Neuronal stem cell (in vitro differentiated cells): ENCODE measurements around the gene CRYBG2.
"Not testable (repeated sequence)": the region's sequence is repeated elsewhere in the genome, so short reads cannot be mapped to it uniquely, and the experiment has no call there.

Experiments used
- DNase-seq: peaks from one replicate; pipeline ENCODE4 v3.0.0-alpha.2; 2013; ENCODE audit warnings: low spot score
- H2AFZ ChIP-seq: one replicate; pipeline ENCODE4 v1.6.1; 2013; ENCODE audit warnings: mild to moderate bottlenecking, low read length, inconsistent platforms
- H2AK5ac ChIP-seq: 2 replicates; pipeline ENCODE4 v1.6.1; 2013; ENCODE audit warnings: low read depth, mild to moderate bottlenecking, inconsistent platforms, low read length, moderate library complexity, mixed read lengths
- H2BK120ac ChIP-seq: 2 replicates; pipeline ENCODE4 v1.6.1; 2013; ENCODE audit warnings: low read depth, mild to moderate bottlenecking, inconsistent platforms, low read length, moderate library complexity, mixed read lengths
- H2BK12ac ChIP-seq: one replicate; pipeline ENCODE4 v1.6.1; 2013; ENCODE audit warnings: low read length, inconsistent platforms
- H2BK15ac ChIP-seq: 2 replicates; pipeline ENCODE4 v1.6.1; 2013; ENCODE audit warnings: mild to moderate bottlenecking, low read length, inconsistent platforms, mixed read lengths
- H2BK5ac ChIP-seq: one replicate; pipeline ENCODE4 v1.6.1; 2013; ENCODE audit warnings: inconsistent platforms, mild to moderate bottlenecking, low read length, moderate library complexity
- H3K14ac ChIP-seq: one replicate; pipeline ENCODE4 v1.6.1; 2013; ENCODE audit warnings: low read length, inconsistent platforms
- H3K18ac ChIP-seq: 2 replicates; pipeline ENCODE4 v1.6.1; 2013; ENCODE audit warnings: low read length, inconsistent platforms
- H3K23ac ChIP-seq: 2 replicates; pipeline ENCODE4 v1.6.1; 2013; ENCODE audit warnings: low read depth, mild to moderate bottlenecking, mixed read lengths, low read length, inconsistent platforms; ENCODE audit not compliant: poor library complexity
- H3K27ac ChIP-seq: replicated peaks from 3 replicates; pipeline ENCODE4 v1.5.1; 2013; ENCODE audit warnings: low read length, inconsistent platforms
- H3K27me3 ChIP-seq, 3 experiments: 2 replicates each; pipeline ENCODE4 v1.6.1; 2013; ENCODE audit warnings: low read length in 3 of 3, mild to moderate bottlenecking in 2 of 3, inconsistent platforms in 1 of 3, low read depth in 1 of 3, mixed read lengths in 1 of 3, moderate library complexity in 1 of 3; ENCODE audit not compliant: control insufficient read depth in 3 of 3, insufficient read depth in 3 of 3
- H3K36me3 ChIP-seq, 2 donors: replicated peaks in 1 of 2; 2 replicates each; pipeline ENCODE4 v1.6.1; 2013; ENCODE audit warnings: low read length in 2 of 2; ENCODE audit not compliant: control insufficient read depth in 2 of 2, insufficient read depth in 2 of 2
- H3K4ac ChIP-seq: 2 replicates; pipeline ENCODE4 v1.6.1; 2013; ENCODE audit warnings: inconsistent platforms, mild to moderate bottlenecking, low read length, moderate library complexity
- H3K4me1 ChIP-seq, 2 donors: 1 replicate in 1 of 2; 2 replicates in 1 of 2; pipeline ENCODE4 v1.6.1; 2013; ENCODE audit warnings: low read length in 2 of 2, low read depth in 1 of 2; ENCODE audit not compliant: control insufficient read depth in 2 of 2, insufficient read depth in 1 of 2
- H3K4me2 ChIP-seq: one replicate; pipeline ENCODE4 v1.6.1; 2013; ENCODE audit warnings: mild to moderate bottlenecking, low read length, inconsistent platforms; ENCODE audit not compliant: insufficient read depth, poor library complexity, severe bottlenecking
- H3K4me3 ChIP-seq, 2 donors: 2 replicates each; pipeline ENCODE4 v1.5.1; 2013; ENCODE audit warnings: low read length in 2 of 2, mild to moderate bottlenecking in 2 of 2, inconsistent platforms in 1 of 2, moderate library complexity in 1 of 2
- H3K79me1 ChIP-seq: one replicate; pipeline ENCODE4 v1.6.1; 2013; ENCODE audit warnings: low read depth, mild to moderate bottlenecking, inconsistent platforms, low read length, moderate library complexity
- H3K9ac ChIP-seq: one replicate; pipeline ENCODE4 v1.6.1; 2013; ENCODE audit warnings: mild to moderate bottlenecking, low read depth, low read length, inconsistent platforms; ENCODE audit not compliant: poor library complexity
- H3K9me3 ChIP-seq, 2 donors: replicated peaks in 1 of 2; 2 replicates each; pipeline versions ENCODE3 to v1.6.1; 2013; ENCODE audit warnings: low read length in 2 of 2, mild to moderate bottlenecking in 2 of 2, inconsistent platforms in 1 of 2, low read depth in 1 of 2, mixed read lengths in 1 of 2, moderate library complexity in 1 of 2; ENCODE audit not compliant: control insufficient read depth in 2 of 2, insufficient read depth in 1 of 2
- H4K8ac ChIP-seq: one replicate; pipeline ENCODE4 v1.6.1; 2013; ENCODE audit warnings: low read depth, mild to moderate bottlenecking, inconsistent platforms, low read length, moderate library complexity
- H4K91ac ChIP-seq: one replicate; pipeline ENCODE4 v1.6.1; 2013; ENCODE audit warnings: low read length, low read depth, mild to moderate bottlenecking, inconsistent platforms; ENCODE audit not compliant: poor library complexity
- WGBS, 2 donors: extraction: QIAGEN DNeasy Blood & Tissue Kit; methylation state at CpG; one replicate each; pipeline ENCODE4 v1.1.7; 2013; ENCODE audit warnings: missing lambda C conversion rate in 2 of 2, mixed read lengths in 1 of 2; ENCODE audit not compliant: insufficient read length in 2 of 2, insufficient replicate concordance in 1 of 2; ENCODE audit errors: extremely low coverage in 2 of 2; 5-methylcytosine and 5-hydroxymethylcytosine counted together

Gene CRYBG2

GRCh38 chr1:26315874-26316850 is 37.8 kb downstream of the CRYBG2 start:
- Histone ChIP-seq H3K9me3 (no peaks in the 10 kb centered on the region), H3K4ac (no peak overlapping the region), H3K79me1 (no peaks in the 10 kb centered on the region), H3K4me2 (no peak overlapping the region), H3K4me3 (no peak overlapping the region), H3K36me3 (no peaks in the 10 kb centered on the region), H3K14ac (no peak overlapping the region), H3K27ac (no peak overlapping the region), H2AFZ (no peak overlapping the region), H2BK120ac (no peak overlapping the region), H3K18ac (no peak overlapping the region), H3K4me1 (peaks cover 9 to 10% of the 10 kb centered on the region in 2 donors), H4K8ac (no peak overlapping the region), H2BK12ac (no peak overlapping the region), H4K91ac (no peak overlapping the region), H2BK5ac (no peak overlapping the region), H3K9ac (no peak overlapping the region), H3K23ac (no peak overlapping the region), H2AK5ac (no peak overlapping the region), H2BK15ac (peak overlapping the region; percentile 11), H3K27me3 (no peaks in the 10 kb centered on the region)
- DNase-seq, result no peak
- no CpG with 5 or more reads among the region's 8 CpGs for WGBS, 2 donors

- H3K4me1 ChIP-seq, result peaks cover 7 to 9% of the 10 kb centered on the region in 2 donors
- no peaks in the 10 kb centered on the region for H3K36me3 ChIP-seq
- no peak overlapping the region for H2BK120ac ChIP-seq
- H3K27ac ChIP-seq, result no peak overlapping the region
- no peak overlapping the region for H2AFZ ChIP-seq
- no peak overlapping the region for H3K9ac ChIP-seq
- DNase-seq, result no peak
- H2BK15ac ChIP-seq, result no peak overlapping the region
- H3K14ac ChIP-seq, result no peak overlapping the region
- H3K23ac ChIP-seq, result no peak overlapping the region
- H2BK5ac ChIP-seq, result no peak overlapping the region
- no CpG with 5 or more reads among the region's 5 CpGs for WGBS, 2 donors
- no peak overlapping the region for H3K4ac ChIP-seq
- H2BK12ac ChIP-seq, result no peak overlapping the region
- H3K18ac ChIP-seq, result no peak overlapping the region
- H2AK5ac ChIP-seq, result no peak overlapping the region
- no peak overlapping the region for H4K91ac ChIP-seq
- H3K4me3 ChIP-seq, result no peak overlapping the region
- H3K4me2 ChIP-seq, result no peak overlapping the region
- H3K9me3 ChIP-seq, result no peaks in the 10 kb centered on the region
- no peak overlapping the region for H4K8ac ChIP-seq
- H3K79me1 ChIP-seq, result no peaks in the 10 kb centered on the region
- no peaks in the 10 kb centered on the region for H3K27me3 ChIP-seq
Measured at GRCh38 chr1:26314501-26314900, 39.4 kb downstream of the CRYBG2 start.

GRCh38 chr1:26307966-26308899 is 45.7 kb downstream of the CRYBG2 start:
- not testable (repeated sequence) for H4K91ac ChIP-seq, H3K36me3 ChIP-seq, H2BK120ac ChIP-seq, H3K18ac ChIP-seq, H2AK5ac ChIP-seq, H3K4me1 ChIP-seq, H2BK12ac ChIP-seq, H2BK5ac ChIP-seq, H3K9me3 ChIP-seq, H3K79me1 ChIP-seq, H3K4me3 ChIP-seq, H2BK15ac ChIP-seq, H3K4me2 ChIP-seq, H3K14ac ChIP-seq, H3K9ac ChIP-seq, DNase-seq, H3K4ac ChIP-seq, H3K27ac ChIP-seq, H3K27me3 ChIP-seq, H3K23ac ChIP-seq
- no CpG with 5 or more reads among the region's 21 CpGs for WGBS, 2 donors
- H2AFZ ChIP-seq, result peak overlapping the region; percentile 25
- H4K8ac ChIP-seq, result peak overlapping the region; percentile 33

- Histone ChIP-seq H3K4ac (no peak overlapping the region), H2BK15ac (peak overlapping the region; percentile 64), H3K4me2 (no peak overlapping the region), H2AFZ (peak overlapping the region; percentile 84), H3K9me3 (no peaks in the 10 kb centered on the region), H2BK12ac (no peak overlapping the region), H3K36me3 (no peaks in the 10 kb centered on the region), H3K79me1 (peaks cover 3% of the 10 kb centered on the region), H2AK5ac (no peak overlapping the region), H3K27ac (no peak overlapping the region), H3K18ac (no peak overlapping the region), H3K9ac (no peak overlapping the region), H3K4me3 (no peak overlapping the region), H4K8ac (no peak overlapping the region), H4K91ac (no peak overlapping the region), H3K14ac (no peak overlapping the region), H2BK5ac (no peak overlapping the region), H3K4me1 (peaks cover 5% of the 10 kb centered on the region in 2 donors), H2BK120ac (no peak overlapping the region), H3K23ac (no peak overlapping the region), H3K27me3 (no peaks in the 10 kb centered on the region)
- no peak for DNase-seq
- WGBS, 2 donors, result no CpG with 5 or more reads among the region's 6 CpGs
Measured at GRCh38 chr1:26307363-26307781, 46.6 kb downstream of the CRYBG2 start.
